Stomach smooth muscle (tissue), 2 donors: Measurements from ENCODE around the gene PRR7.
A peak's percentile ranks its signal among the peaks of the same experiment; 100 is the strongest.
"Not testable (repeated sequence)": the region's sequence is repeated elsewhere in the genome, so short reads cannot be mapped to it uniquely, and the experiment has no call there.

Source experiments
- H3K27ac ChIP-seq: one replicate; pipeline ENCODE4 v1.7.0; 2013; ENCODE audit warnings: mild to moderate bottlenecking, low read length, inconsistent platforms
- H3K27me3 ChIP-seq, 2 donors: one replicate each; pipeline ENCODE4 v1.7.0; 2013; ENCODE audit warnings: low read length in 2 of 2; ENCODE audit not compliant: insufficient read depth in 2 of 2, control insufficient read depth in 1 of 2
- H3K36me3 ChIP-seq, 2 donors: one replicate each; pipeline ENCODE4 v1.7.0; 2013; ENCODE audit warnings: low read length in 2 of 2; ENCODE audit not compliant: control insufficient read depth in 2 of 2, insufficient read depth in 2 of 2
- H3K4me1 ChIP-seq: one replicate; pipeline ENCODE4 v1.7.0; 2013; ENCODE audit warnings: low read length; ENCODE audit not compliant: control insufficient read depth, insufficient read depth
- H3K4me3 ChIP-seq, 2 donors: one replicate each; pipeline ENCODE4 v1.7.0; 2013; ENCODE audit warnings: low read length in 2 of 2
- H3K9ac ChIP-seq, 2 donors: one replicate each; pipeline ENCODE4 v1.7.0; 2013; ENCODE audit warnings: low read length in 2 of 2, mild to moderate bottlenecking in 1 of 2
- H3K9me3 ChIP-seq, 2 donors: one replicate each; pipeline ENCODE4 v1.7.0; 2013; ENCODE audit warnings: low read length in 2 of 2; ENCODE audit not compliant: control insufficient read depth in 2 of 2
- donor health status: healthy.
- donor health status: Pancreatic carcinoma.

PRR7 gene

DNA sequence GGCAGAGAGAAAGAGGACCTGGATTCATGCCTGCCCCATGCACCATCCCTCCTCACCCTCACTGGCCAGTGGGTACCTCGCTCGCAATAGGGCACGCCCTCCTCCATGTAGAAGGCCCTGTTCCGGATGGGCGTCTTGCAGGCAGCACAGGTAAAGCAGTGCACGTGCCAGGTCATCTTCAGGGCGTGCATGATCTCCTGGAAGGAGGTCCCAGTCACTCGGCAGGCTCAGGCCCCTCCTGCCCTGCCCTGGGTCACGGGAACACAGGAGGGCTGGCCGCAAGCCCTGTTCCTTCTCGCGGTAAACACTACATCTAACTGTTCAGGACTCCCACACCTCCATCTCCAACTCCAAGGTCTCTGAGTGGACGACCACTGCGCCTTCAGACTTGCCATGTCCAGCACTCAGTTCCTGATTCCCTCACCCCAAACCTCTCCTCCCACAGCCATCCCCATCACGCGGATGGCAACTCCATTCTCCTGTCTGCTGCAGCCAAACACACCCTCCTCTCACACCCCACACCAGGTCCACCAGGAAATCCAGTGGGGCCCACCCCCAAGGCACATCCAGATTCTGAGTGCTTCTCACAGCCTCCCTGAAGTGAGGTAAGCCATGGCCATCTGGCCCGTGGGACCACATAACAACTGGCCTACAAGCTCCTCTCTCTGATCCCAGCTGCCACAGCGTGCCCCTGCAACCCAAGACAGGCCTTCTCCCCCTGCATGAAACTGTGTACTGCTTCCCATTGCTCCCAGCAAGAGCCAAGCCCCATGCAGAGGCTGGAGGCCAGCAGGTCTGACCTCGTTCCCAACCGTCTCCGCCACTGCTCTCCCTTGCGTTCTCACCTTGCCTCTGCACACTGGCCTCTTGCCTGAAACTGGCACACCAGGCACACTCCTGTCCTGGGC lies 37.6 kb downstream of the PRR7 start:
- no peaks in the 10 kb centered on the region for H3K27me3 ChIP-seq
- H3K27ac ChIP-seq = peak overlapping the region; percentile 78
- no peaks in the 10 kb centered on the region for H3K9me3 ChIP-seq
- peaks cover 41 to 45% of the 10 kb centered on the region in 2 donors for H3K36me3 ChIP-seq
- peak overlapping the region in 1 of 2 donors; percentile 2 for H3K9ac ChIP-seq
- peaks cover 77% of the 10 kb centered on the region for H3K4me1 ChIP-seq
- H3K4me3 ChIP-seq = no peak overlapping the region

DNA sequence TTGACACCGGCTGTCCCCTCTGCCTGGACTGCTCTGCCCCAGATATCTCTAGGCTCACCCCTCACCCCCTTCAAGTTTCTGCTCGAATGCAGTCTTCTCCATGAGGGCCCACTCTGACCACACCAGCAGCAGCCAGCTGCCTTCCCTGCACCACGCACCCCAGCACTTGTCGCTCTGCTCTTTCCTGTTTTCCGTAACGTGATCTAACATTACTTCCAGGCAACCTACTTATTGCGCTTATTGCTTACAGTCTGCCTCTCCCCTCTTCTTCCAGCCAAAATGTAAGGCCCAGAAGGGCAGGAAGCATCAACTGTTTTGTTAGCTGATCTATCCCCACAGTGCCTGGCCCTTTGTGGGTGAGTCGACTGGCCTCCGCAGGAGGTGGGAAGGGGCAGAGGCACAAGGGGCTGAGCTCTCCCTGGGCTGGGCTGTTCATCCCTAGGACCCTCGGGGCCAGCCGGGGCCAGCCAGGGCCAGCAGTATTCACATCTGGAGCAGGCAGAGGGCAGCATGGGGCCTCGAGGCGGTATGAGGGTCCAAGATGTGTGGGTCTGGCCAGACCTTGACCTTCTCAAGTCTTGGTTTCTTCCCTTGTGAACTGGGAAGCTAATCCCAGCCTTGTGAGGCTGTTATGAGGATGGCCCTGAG lies 38.4 kb downstream of the PRR7 start:
- Histone ChIP-seq H3K36me3 (peaks cover 45 to 50% of the 10 kb centered on the region in 2 donors), H3K27me3 (no peaks in the 10 kb centered on the region), H3K27ac (peak overlapping the region; percentile 78)

DNA sequence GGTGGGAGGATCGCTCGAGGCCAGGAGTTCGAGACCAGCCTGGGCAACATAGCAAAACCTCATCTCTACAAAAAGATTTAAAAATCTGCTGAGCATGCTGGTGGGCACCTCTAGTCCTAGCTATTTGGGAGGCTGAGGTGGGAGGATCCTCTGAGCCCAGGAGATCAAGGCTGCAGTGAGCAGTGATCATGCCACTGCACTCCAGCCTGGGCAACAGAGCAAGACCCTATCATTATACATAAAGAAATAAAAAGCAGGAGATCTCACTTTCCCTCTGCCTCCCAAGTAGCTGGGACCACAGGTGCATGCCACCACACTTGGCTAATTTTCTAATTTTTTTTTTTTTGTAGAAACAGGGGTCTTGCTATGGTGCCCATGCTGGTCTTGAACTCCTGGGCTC lies 39.1 kb downstream of the PRR7 start:
- not testable (repeated sequence) for H3K27me3 ChIP-seq, H3K9ac ChIP-seq, H3K4me3 ChIP-seq, H3K9me3 ChIP-seq
- H3K27ac ChIP-seq = peak overlapping the region; percentile 78
- H3K4me1 ChIP-seq = peaks cover 78% of the 10 kb centered on the region
- peaks cover 51 to 56% of the 10 kb centered on the region in 2 donors for H3K36me3 ChIP-seq

More for the DNA sequence above, 38.4 kb downstream of the PRR7 start:
- Histone ChIP-seq H3K4me1 (peaks cover 77% of the 10 kb centered on the region), H3K4me3 (no peak overlapping the region), H3K9ac (no peak overlapping the region), H3K9me3 (no peaks in the 10 kb centered on the region)

DNA sequence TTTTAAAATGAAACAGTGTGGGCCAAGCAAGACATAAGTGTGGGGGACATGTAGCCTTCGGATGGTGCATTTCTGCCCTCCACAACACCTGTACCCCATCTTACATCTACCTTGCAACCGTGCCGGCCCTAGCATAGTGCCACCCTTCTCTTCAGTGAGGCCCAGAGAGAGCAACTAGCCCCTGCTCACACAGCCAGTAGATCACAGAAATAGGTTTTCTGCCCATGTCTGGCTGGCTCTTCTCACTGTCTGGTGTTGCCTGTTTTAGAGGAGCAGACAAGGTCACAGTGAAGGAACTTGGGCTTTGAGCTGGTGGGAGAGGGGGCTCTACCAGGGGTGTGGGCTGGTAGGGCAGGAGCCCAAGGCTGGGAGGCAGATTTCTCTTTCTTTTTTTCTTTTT lies 39.6 kb downstream of the PRR7 start:
- H3K9ac ChIP-seq = no peak overlapping the region
- H3K4me1 ChIP-seq = peaks cover 80% of the 10 kb centered on the region
- no peaks in the 10 kb centered on the region for H3K27me3 ChIP-seq
- H3K4me3 ChIP-seq = no peak overlapping the region
- H3K9me3 ChIP-seq = no peaks in the 10 kb centered on the region
- no peak overlapping the region for H3K27ac ChIP-seq
- H3K36me3 ChIP-seq = peaks cover 51 to 59% of the 10 kb centered on the region in 2 donors

DNA sequence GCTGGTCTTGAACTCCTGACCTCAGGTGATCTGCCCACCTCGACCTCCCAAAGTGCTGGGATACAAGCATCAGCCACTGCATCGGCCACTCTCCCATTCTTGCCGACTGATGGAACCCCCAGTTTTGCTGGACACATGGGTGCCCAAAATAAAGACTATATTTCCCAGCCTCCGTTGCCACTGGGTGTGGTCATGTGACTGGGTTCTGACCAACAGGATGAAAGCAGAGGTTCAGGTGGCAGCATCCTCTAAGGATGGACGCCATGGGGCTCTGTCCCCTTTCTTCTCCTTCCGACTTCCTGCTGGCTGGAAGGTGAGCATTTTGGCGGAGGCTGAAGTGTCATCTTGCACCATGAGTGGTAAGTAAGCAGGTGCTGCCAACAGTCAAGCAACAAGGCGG lies 40.5 kb downstream of the PRR7 start:
- Histone ChIP-seq H3K27ac (peak overlapping the region; percentile 77), H3K4me1 (peaks cover 81% of the 10 kb centered on the region)

DNA sequence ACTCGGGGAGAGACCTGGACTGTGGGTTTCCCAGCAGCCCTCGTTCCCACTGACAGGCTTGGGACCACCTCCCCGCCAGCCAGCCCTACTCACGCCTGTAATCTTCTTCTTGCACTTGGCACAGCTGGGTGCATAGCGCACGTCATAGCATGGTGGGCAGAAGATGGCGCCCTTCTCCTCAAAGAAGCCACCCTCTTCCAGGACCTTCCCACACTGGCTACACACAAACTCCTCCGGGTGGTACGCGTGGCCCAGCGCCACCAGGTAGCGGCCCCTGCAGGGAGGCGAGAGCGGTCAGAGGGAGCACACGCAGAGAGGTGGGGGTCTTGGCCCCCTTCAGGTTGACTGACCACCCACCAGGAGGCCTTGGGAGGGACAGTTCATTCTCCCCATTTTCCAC lies 41.4 kb downstream of the PRR7 start:
- Histone ChIP-seq H3K27me3 (no peaks in the 10 kb centered on the region), H3K36me3 (peaks cover 52 to 58% of the 10 kb centered on the region in 2 donors), H3K9ac (no peak overlapping the region), H3K4me1 (peaks cover 81% of the 10 kb centered on the region), H3K9me3 (no peaks in the 10 kb centered on the region), H3K4me3 (no peak overlapping the region), H3K27ac (peak overlapping the region; percentile 77)

More for the DNA sequence above, 40.5 kb downstream of the PRR7 start:
- Histone ChIP-seq H3K9ac (no peak overlapping the region), H3K4me3 (no peak overlapping the region), H3K36me3 (peaks cover 50 to 55% of the 10 kb centered on the region in 2 donors), H3K27me3 (no peaks in the 10 kb centered on the region), H3K9me3 (no peaks in the 10 kb centered on the region)

DNA sequence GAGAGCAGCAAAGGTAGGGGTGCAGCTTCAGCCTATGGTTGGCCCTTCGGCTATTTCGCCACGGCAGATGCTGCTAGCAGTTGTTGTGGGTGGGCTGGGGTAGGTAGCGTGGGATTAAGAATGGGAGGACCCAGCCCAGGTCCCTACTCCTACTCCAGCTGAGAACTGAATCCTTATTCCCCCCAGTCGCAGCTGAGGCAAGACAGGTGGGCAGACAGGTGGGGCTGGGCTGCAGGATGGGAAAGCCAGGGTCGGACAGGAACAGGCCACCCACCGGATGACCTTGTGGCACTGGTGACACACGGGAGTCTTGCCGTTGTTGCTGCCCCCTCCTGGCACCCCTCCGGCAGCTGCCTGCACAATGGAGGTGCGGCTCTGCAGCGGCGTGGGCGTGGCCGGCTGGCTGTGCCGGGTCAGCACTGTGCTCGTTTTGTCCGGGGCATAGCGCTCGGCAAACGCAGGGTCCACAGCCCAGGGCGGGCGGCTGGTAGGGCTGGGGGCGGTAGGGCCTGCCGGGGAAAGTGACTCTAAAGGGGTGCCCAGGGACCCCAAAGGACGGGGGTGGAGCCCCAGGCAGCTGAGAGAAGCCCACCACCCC lies 42.6 kb downstream of the PRR7 start:
- H3K9ac ChIP-seq = no peak overlapping the region
- peaks cover 81% of the 10 kb centered on the region for H3K4me1 ChIP-seq
- H3K9me3 ChIP-seq = no peaks in the 10 kb centered on the region
- H3K36me3 ChIP-seq = peaks cover 49 to 56% of the 10 kb centered on the region in 2 donors
- H3K4me3 ChIP-seq = no peak overlapping the region
- no peaks in the 10 kb centered on the region for H3K27me3 ChIP-seq
- peak overlapping the region; percentile 77 for H3K27ac ChIP-seq

DNA sequence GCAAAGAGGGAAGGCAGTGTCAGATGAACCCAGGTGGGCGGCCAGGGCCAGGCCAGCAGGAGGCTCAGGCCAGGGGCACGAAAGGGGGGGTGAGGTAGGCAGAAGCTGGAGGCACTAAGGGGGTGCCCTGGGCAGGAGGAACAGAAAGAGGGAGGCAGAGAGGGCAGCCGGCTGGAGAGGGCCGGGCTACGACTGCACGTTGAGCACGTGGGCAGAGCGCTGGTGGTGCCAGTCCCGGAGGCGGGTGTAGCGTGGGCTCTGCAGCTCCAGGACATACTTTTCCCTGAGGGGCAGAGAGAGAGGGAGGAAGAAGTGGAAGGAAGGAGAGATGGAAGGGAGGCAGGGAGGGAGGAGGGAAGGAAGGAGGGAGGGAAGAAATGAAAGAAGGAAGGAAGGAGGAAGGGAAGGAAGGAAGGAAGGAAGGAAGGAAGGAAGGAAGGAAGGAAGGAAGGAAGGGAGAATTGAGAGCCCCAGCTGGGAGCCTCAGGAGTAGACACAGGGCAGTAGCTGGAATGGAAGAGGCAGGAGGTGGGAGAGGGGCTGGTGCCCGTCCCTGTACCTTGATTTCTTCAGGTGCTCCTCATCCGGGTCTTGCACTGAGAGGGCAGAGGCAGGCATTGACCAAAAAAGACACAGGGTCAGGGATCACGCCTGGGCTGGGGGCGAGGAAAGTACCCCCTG lies 43.8 kb downstream of the PRR7 start:
- Histone ChIP-seq H3K27me3 (no peaks in the 10 kb centered on the region), H3K4me3 (peak overlapping the region in 1 of 2 donors; percentile 22), H3K36me3 (peaks cover 46 to 49% of the 10 kb centered on the region in 2 donors), H3K9me3 (no peaks in the 10 kb centered on the region), H3K27ac (peak overlapping the region; percentile 77), H3K9ac (peak overlapping the region in 1 of 2 donors; percentile 18), H3K4me1 (peaks cover 81% of the 10 kb centered on the region)

DNA sequence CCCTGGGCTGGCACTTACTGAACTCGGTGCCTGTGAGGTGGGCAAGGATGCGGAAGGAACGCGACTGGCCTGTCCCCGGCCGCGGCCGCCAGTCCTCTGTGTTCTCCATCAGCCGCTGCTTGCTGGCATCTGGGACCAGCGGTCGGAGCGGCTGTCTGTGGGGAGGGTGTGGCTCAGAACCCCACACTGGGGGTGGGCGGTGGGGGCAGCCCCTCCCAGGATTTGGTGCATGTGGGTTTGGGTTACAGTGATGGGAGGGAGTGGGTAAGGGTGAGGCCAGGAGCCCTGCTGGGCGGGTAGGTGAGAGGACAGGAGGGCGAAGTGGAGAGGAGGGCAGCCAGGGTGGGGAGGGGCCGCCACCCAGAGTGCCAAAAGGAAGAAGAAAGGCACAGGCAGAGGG lies 44.4 kb downstream of the PRR7 start:
- peaks cover 82% of the 10 kb centered on the region for H3K4me1 ChIP-seq
- H3K4me3 ChIP-seq = peak overlapping the region in 1 of 2 donors; percentile 15
- peak overlapping the region; percentile 77 for H3K27ac ChIP-seq
- no peaks in the 10 kb centered on the region for H3K27me3 ChIP-seq
- peaks cover 45 to 52% of the 10 kb centered on the region in 2 donors for H3K36me3 ChIP-seq
- H3K9ac ChIP-seq = no peak overlapping the region
- H3K9me3 ChIP-seq = no peaks in the 10 kb centered on the region

DNA sequence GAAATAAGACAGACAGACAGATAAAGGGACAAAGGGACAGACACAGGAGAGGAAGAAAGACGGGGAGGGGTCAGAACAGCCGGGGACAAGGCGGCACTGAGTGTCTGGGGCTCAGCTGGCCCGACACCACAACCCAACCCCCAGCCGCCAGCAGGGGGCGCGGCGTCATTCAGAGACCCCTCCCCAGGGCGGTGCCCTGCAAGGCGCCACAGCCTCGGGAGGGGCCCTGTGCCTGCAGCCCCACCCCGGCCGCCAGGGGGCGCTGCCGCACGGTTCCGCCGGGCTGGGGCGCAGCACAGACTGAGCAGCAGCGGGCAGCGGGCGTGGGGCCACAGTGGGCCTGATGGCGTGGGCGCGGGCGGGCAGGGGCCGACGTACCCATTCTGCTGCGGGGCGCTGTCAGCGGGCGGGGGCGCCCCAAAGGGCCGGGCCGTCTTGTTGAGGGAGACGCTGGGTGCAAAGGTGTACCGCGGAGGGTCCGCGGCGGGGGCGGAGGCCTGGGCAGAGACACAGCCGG lies 44.9 kb downstream of the PRR7 start:
- Histone ChIP-seq H3K27ac (peak overlapping the region; percentile 77), H3K4me1 (peaks cover 83% of the 10 kb centered on the region), H3K9me3 (no peaks in the 10 kb centered on the region), H3K4me3 (no peak overlapping the region), H3K36me3 (peaks cover 44 to 47% of the 10 kb centered on the region in 2 donors), H3K9ac (no peak overlapping the region), H3K27me3 (no peaks in the 10 kb centered on the region)
